DND-41 (cell line): ENCODE results near the gene CDH12.

ENCODE experiments used
- ATAC-seq: fragments of 200-7000 bp; cut with Tn5 transposase; 3 replicates; pipeline ENCODE4 v1.9.1; 2021; ENCODE audit warnings: low read depth; ENCODE audit not compliant: insufficient read depth
- DNase-seq: peaks from one replicate; pipeline ENCODE4 v3.0.0-alpha.2; 2020
- H2AFZ ChIP-seq: 2 replicates; pipeline ENCODE4 v1.6.0; 2012; ENCODE audit warnings: low read depth, low read length
- H3K27ac ChIP-seq: 2 replicates; pipeline ENCODE4 v1.5.1; 2012; ENCODE audit warnings: low read length, inconsistent platforms
- H3K27me3 ChIP-seq: fragments of 200-600 bp; sonication (generic); 2 replicates; pipeline ENCODE4 v1.6.0; 2012; ENCODE audit warnings: low read length, mild to moderate bottlenecking, inconsistent platforms; ENCODE audit not compliant: insufficient read depth, poor library complexity
- H3K36me3 ChIP-seq: 2 replicates; pipeline ENCODE4 v1.5.1; 2012; ENCODE audit warnings: low read length, inconsistent platforms; ENCODE audit not compliant: insufficient read depth
- H3K4me1 ChIP-seq: 2 replicates; pipeline ENCODE4 v1.5.1; 2012; ENCODE audit warnings: mild to moderate bottlenecking, low read length; ENCODE audit not compliant: insufficient read depth
- H3K4me2 ChIP-seq: 2 replicates; pipeline ENCODE4 v1.6.0; 2012; ENCODE audit warnings: mild to moderate bottlenecking, moderate library complexity, low read length, inconsistent platforms; ENCODE audit not compliant: insufficient read depth
- H3K4me3 ChIP-seq, 2 experiments: fragments of 200-600 bp in 1 of 2; shearing (Covaris generic) in 1 of 2; 2 replicates each; pipeline ENCODE4 v1.5.1; 2012 to 2016; ENCODE audit warnings: inconsistent platforms in 2 of 2, low read length in 2 of 2, mild to moderate bottlenecking in 2 of 2, low read depth in 1 of 2, moderate library complexity in 1 of 2
- H3K79me2 ChIP-seq: 2 replicates; pipeline ENCODE4 v1.6.0; 2012; ENCODE audit warnings: low read length, inconsistent platforms; ENCODE audit not compliant: insufficient read depth
- H3K9ac ChIP-seq: 2 replicates; pipeline ENCODE4 v1.6.0; 2012; ENCODE audit warnings: low read depth, mild to moderate bottlenecking, inconsistent platforms, low read length, moderate library complexity
- H3K9me3 ChIP-seq: 2 replicates; pipeline ENCODE4 v1.5.1; 2012; ENCODE audit warnings: low read length, moderate library complexity, mild to moderate bottlenecking, inconsistent platforms; ENCODE audit not compliant: insufficient read depth, severe bottlenecking
- H4K20me1 ChIP-seq: 2 replicates; pipeline ENCODE4 v1.6.0; 2012; ENCODE audit warnings: low read length; ENCODE audit not compliant: insufficient read depth
- CTCF ChIP-seq: IDR thresholded peaks from 2 replicates; pipeline ENCODE4 v1.5.1; 2012; ENCODE audit warnings: borderline replicate concordance, low read length, moderate library complexity, mild to moderate bottlenecking; ENCODE audit not compliant: poor library complexity, severe bottlenecking; ENCODE audit errors: extremely low read depth
- EZH2 ChIP-seq: IDR thresholded peaks from 3 replicates; pipeline ENCODE4 v1.6.1; 2012; ENCODE audit warnings: borderline replicate concordance, low read depth, mild to moderate bottlenecking, moderate library complexity, low read length, inconsistent platforms; ENCODE audit not compliant: severe bottlenecking

Gene CDH12

GRCh38 chr5:22764736-22765135 lies 88.4 kb downstream of the CDH12 start:
- no peak overlapping the region for H3K9ac ChIP-seq
- H3K27me3 ChIP-seq = no peaks in the 10 kb centered on the region
- no peaks in the 10 kb centered on the region for H3K9me3 ChIP-seq
- no peak overlapping the region for H3K4me2 ChIP-seq
- no peaks in the 10 kb centered on the region for H3K4me1 ChIP-seq
- H3K27ac ChIP-seq = no peak overlapping the region
- H4K20me1 ChIP-seq = no peaks in the 10 kb centered on the region
- H3K79me2 ChIP-seq = no peaks in the 10 kb centered on the region
- ATAC-seq (no peak), DNase-seq (no peak)
- TF ChIP-seq EZH2 (no peak), CTCF (no peak)
- no peak overlapping the region for H2AFZ ChIP-seq
- no peaks in the 10 kb centered on the region for H3K36me3 ChIP-seq
- no peak overlapping the region for H3K4me3 ChIP-seq

GRCh38 chr5:22757776-22758175 lies 95.4 kb downstream of the CDH12 start:
- H3K9me3 ChIP-seq = no peaks in the 10 kb centered on the region
- H3K4me3 ChIP-seq = no peak overlapping the region
- H4K20me1 ChIP-seq = no peaks in the 10 kb centered on the region
- H3K27ac ChIP-seq = no peak overlapping the region
- ATAC-seq (no peak), DNase-seq (no peak)
- H2AFZ ChIP-seq = no peak overlapping the region
- TF ChIP-seq CTCF (no peak), EZH2 (no peak)
- no peaks in the 10 kb centered on the region for H3K79me2 ChIP-seq
- no peaks in the 10 kb centered on the region for H3K27me3 ChIP-seq
- no peaks in the 10 kb centered on the region for H3K4me1 ChIP-seq
- H3K4me2 ChIP-seq = no peak overlapping the region
- H3K9ac ChIP-seq = no peak overlapping the region
- no peaks in the 10 kb centered on the region for H3K36me3 ChIP-seq

- no peak overlapping the region for H3K4me2 ChIP-seq
- H2AFZ ChIP-seq = no peak overlapping the region
- H3K4me1 ChIP-seq = no peaks in the 10 kb centered on the region
- DNase-seq (no peak), ATAC-seq (no peak)
- no peaks in the 10 kb centered on the region for H4K20me1 ChIP-seq
- TF ChIP-seq EZH2 (no peak), CTCF (no peak)
- no peak overlapping the region for H3K4me3 ChIP-seq
- no peak overlapping the region for H3K9ac ChIP-seq
- H3K27me3 ChIP-seq = no peaks in the 10 kb centered on the region
- H3K79me2 ChIP-seq = no peaks in the 10 kb centered on the region
- H3K9me3 ChIP-seq = no peaks in the 10 kb centered on the region
- no peak overlapping the region for H3K27ac ChIP-seq
- no peaks in the 10 kb centered on the region for H3K36me3 ChIP-seq
These were observed 99.0 kb downstream of the CDH12 start for GRCh38 chr5:22754155-22754554.

- H3K4me3 ChIP-seq = no peak overlapping the region
- no peak overlapping the region for H3K4me2 ChIP-seq
- H3K4me1 ChIP-seq = no peaks in the 10 kb centered on the region
- DNase-seq (no peak), ATAC-seq (no peak)
- H2AFZ ChIP-seq = no peak overlapping the region
- no peaks in the 10 kb centered on the region for H3K36me3 ChIP-seq
- no peak overlapping the region for H3K9ac ChIP-seq
- H4K20me1 ChIP-seq = no peaks in the 10 kb centered on the region
- TF ChIP-seq CTCF (no peak), EZH2 (no peak)
- H3K27me3 ChIP-seq = no peaks in the 10 kb centered on the region
- H3K27ac ChIP-seq = no peak overlapping the region
- no peaks in the 10 kb centered on the region for H3K79me2 ChIP-seq
- H3K9me3 ChIP-seq = no peaks in the 10 kb centered on the region
These were observed 101.6 kb downstream of the CDH12 start for GRCh38 chr5:22751536-22751935.
